H1 (cell line): Measurements from ENCODE around the gene PEX5L. TPM values are rescaled to one million over a fixed set of nuclear protein-coding genes. Genes with fewer than 3 reads are reported as not detected.

Experiments used
- CTCF ChIA-PET: fragments of 300-600 bp; sonication (Branson Sonifier 250); formaldehyde crosslinking; loops from one replicate; lab custom pipeline; 2021; ENCODE audit not compliant: partially characterized antibody; lab: Charles Lee
- POLR2A ChIA-PET: fragments of 300-600 bp; sonication (Branson Sonifier 250); formaldehyde crosslinking; loops from one replicate; lab custom pipeline; 2021; ENCODE audit warnings: inconsistent platforms; ENCODE audit not compliant: partially characterized antibody; lab: Charles Lee
- DNase-seq, 2 experiments: peaks; one replicate each; pipeline versions ENCODE4 v3.0.0 to v3.0.0-alpha.2; 2010 to 2022; ENCODE audit warnings: low spot score in 2 of 2, low read depth in 1 of 2, mixed read lengths in 1 of 2
- FAIRE-seq: peaks from 2 replicates; lab custom pipeline; 2011; peaks lifted over from hg19 to GRCh38; lab: Jason Lieb, UNC
- H2AFZ ChIP-seq: 2 replicates; pipeline ENCODE4 v1.8.1; 2012; ENCODE audit warnings: low read length, inconsistent platforms
- H2AK5ac ChIP-seq: 2 replicates; pipeline ENCODE4 v1.6.1; 2013; ENCODE audit warnings: low read depth, low read length
- H2BK120ac ChIP-seq: replicated peaks from 2 replicates; pipeline ENCODE3; 2013; ENCODE audit warnings: low read depth, low read length, inconsistent platforms
- H2BK12ac ChIP-seq: 2 replicates; pipeline ENCODE4 v1.6.1; 2013; ENCODE audit warnings: low read depth, low read length
- H2BK15ac ChIP-seq: 2 replicates; pipeline ENCODE4 v1.6.1; 2013; ENCODE audit warnings: low read length
- H2BK20ac ChIP-seq: 2 replicates; pipeline ENCODE4 v1.6.1; 2013; ENCODE audit warnings: low read length
- H2BK5ac ChIP-seq: 2 replicates; pipeline ENCODE4 v1.6.1; 2013; ENCODE audit warnings: low read depth, low read length
- H3K14ac ChIP-seq: 2 replicates; pipeline ENCODE4 v1.6.1; 2013; ENCODE audit warnings: inconsistent platforms; ENCODE audit not compliant: insufficient read length
- H3K18ac ChIP-seq: 2 replicates; pipeline ENCODE4 v1.6.1; 2013; ENCODE audit warnings: low read length; ENCODE audit errors: extremely low read depth
- H3K23ac ChIP-seq: 2 replicates; pipeline ENCODE4 v1.6.1; 2013; ENCODE audit warnings: inconsistent platforms; ENCODE audit not compliant: insufficient read length
- H3K23me2 ChIP-seq: 2 replicates; pipeline ENCODE4 v1.6.1; 2013; ENCODE audit warnings: low read depth, low read length
- H3K27ac ChIP-seq: 2 replicates; pipeline ENCODE4 v1.6.1; 2011; ENCODE audit warnings: low read depth, low read length, inconsistent platforms
- H3K27me3 ChIP-seq, 4 experiments: replicated peaks in 1 of 4; 1 replicate in 1 of 4; 2 replicates in 3 of 4; pipeline versions ENCODE4 v1.6.1 to v1.8.1; 2011 to 2013; ENCODE audit warnings: low read length in 3 of 4, mild to moderate bottlenecking in 3 of 4, inconsistent platforms in 2 of 4, mixed read lengths in 2 of 4, moderate library complexity in 1 of 4; ENCODE audit not compliant: control insufficient read depth in 3 of 4, insufficient read depth in 3 of 4; ENCODE audit errors: extremely low read depth in 1 of 4
- H3K36me3 ChIP-seq, 4 experiments: 2 replicates each; pipeline versions ENCODE4 v1.6.1 to v1.8.1; 2011 to 2013; ENCODE audit warnings: mild to moderate bottlenecking in 4 of 4, low read length in 3 of 4, moderate library complexity in 2 of 4, control low read depth in 1 of 4, inconsistent platforms in 1 of 4; ENCODE audit not compliant: insufficient read depth in 4 of 4, control insufficient read depth in 2 of 4
- H3K4ac ChIP-seq: replicated peaks from 2 replicates; pipeline ENCODE3; 2013; ENCODE audit warnings: low read length, low read depth, mixed read lengths, inconsistent platforms; ENCODE audit not compliant: insufficient read length
- H3K4me1 ChIP-seq, 4 experiments: replicated peaks in 1 of 4; 1 replicate in 1 of 4; 2 replicates in 3 of 4; pipeline versions ENCODE4 v1.6.1 to v1.8.1; 2011 to 2013; ENCODE audit warnings: low read length in 3 of 4, inconsistent platforms in 2 of 4, mixed read lengths in 1 of 4; ENCODE audit not compliant: insufficient read depth in 4 of 4, control insufficient read depth in 3 of 4
- H3K4me2 ChIP-seq, 2 experiments: 2 replicates each; pipeline versions ENCODE4 v1.6.1 to v1.8.1; 2011 to 2013; ENCODE audit warnings: low read depth in 2 of 2, low read length in 2 of 2, control low read depth in 1 of 2, inconsistent platforms in 1 of 2, mild to moderate bottlenecking in 1 of 2; ENCODE audit not compliant: insufficient read depth in 1 of 2
- H3K4me3 ChIP-seq, 4 experiments: fragments of 200-600, 300-600 bp in 1 of 4; sonication (generic), shearing (Covaris generic), sonication (Bioruptor Twin) in 1 of 4; 2 replicates each; pipeline versions ENCODE4 v1.5.1 to v1.8.1; 2011 to 2016; ENCODE audit warnings: low read length in 4 of 4, low read depth in 3 of 4, control low read depth in 2 of 4, inconsistent platforms in 2 of 4, mild to moderate bottlenecking in 2 of 4, mixed read lengths in 1 of 4, moderate library complexity in 1 of 4; ENCODE audit not compliant: insufficient read depth in 2 of 4; ENCODE audit errors: extremely low read depth in 1 of 4
- H3K56ac ChIP-seq: replicated peaks from 2 replicates; pipeline ENCODE3; 2013; ENCODE audit warnings: low read depth, mild to moderate bottlenecking, mixed read lengths, low read length, inconsistent platforms; ENCODE audit not compliant: insufficient read length
- H3K79me1 ChIP-seq: 2 replicates; pipeline ENCODE4 v1.6.1; 2013; ENCODE audit warnings: low read depth, low read length, control low read depth
- H3K79me2 ChIP-seq, 2 experiments: 2 replicates each; pipeline versions ENCODE4 v1.6.1 to v1.8.1; 2012 to 2013; ENCODE audit warnings: low read length in 2 of 2, mild to moderate bottlenecking in 2 of 2, inconsistent platforms in 1 of 2; ENCODE audit not compliant: insufficient read depth in 2 of 2, control insufficient read depth in 1 of 2
- H3K9ac ChIP-seq, 4 experiments: replicated peaks in 1 of 4; 1 replicate in 1 of 4; 2 replicates in 3 of 4; pipeline versions ENCODE4 v1.6.1 to v1.8.1; 2011 to 2013; ENCODE audit warnings: low read depth in 3 of 4, low read length in 3 of 4, control low read depth in 2 of 4, mild to moderate bottlenecking in 2 of 4, moderate library complexity in 2 of 4, inconsistent platforms in 1 of 4; ENCODE audit errors: extremely low read depth in 1 of 4
- H3K9me3 ChIP-seq, 2 experiments: 2 replicates each; pipeline versions ENCODE4 v1.6.1 to v1.8.1; 2012 to 2013; ENCODE audit warnings: mild to moderate bottlenecking in 2 of 2, moderate library complexity in 2 of 2, control low read depth in 1 of 2, inconsistent platforms in 1 of 2, low read depth in 1 of 2, low read length in 1 of 2, mixed read lengths in 1 of 2; ENCODE audit not compliant: insufficient read depth in 2 of 2
- H4K20me1 ChIP-seq, 2 experiments: replicated peaks in 1 of 2; 2 replicates each; pipeline versions ENCODE3 to v1.8.1; 2011 to 2013; ENCODE audit warnings: inconsistent platforms in 2 of 2, low read length in 2 of 2, mild to moderate bottlenecking in 1 of 2; ENCODE audit not compliant: insufficient read depth in 2 of 2, control insufficient read depth in 1 of 2
- H4K5ac ChIP-seq: 2 replicates; pipeline ENCODE4 v1.6.1; 2013; ENCODE audit warnings: low read length, low read depth, mixed read lengths, inconsistent platforms; ENCODE audit not compliant: insufficient read length
- H4K8ac ChIP-seq: 2 replicates; pipeline ENCODE4 v1.8.0; 2013; ENCODE audit warnings: mild to moderate bottlenecking, moderate library complexity, low read length, inconsistent platforms; ENCODE audit not compliant: insufficient read depth; ENCODE audit errors: extremely low read depth
- H4K91ac ChIP-seq: replicated peaks from 2 replicates; pipeline ENCODE3; 2013; ENCODE audit warnings: low read length, mixed read lengths, inconsistent platforms; ENCODE audit not compliant: insufficient read length
- BRCA1 ChIP-seq: IDR thresholded peaks from 2 replicates; pipeline ENCODE4 v1.6.1; 2012; ENCODE audit warnings: low read depth, low read length, improper control_type of control experiment
- EGR1 ChIP-seq: IDR thresholded peaks from 2 replicates; pipeline ENCODE4 v1.6.1; 2011; ENCODE audit warnings: low read depth, low read length, borderline replicate concordance
- JUN ChIP-seq: IDR thresholded peaks from 2 replicates; pipeline ENCODE4 v1.6.1; 2011; ENCODE audit warnings: low read depth, mild to moderate bottlenecking, improper control_type of control experiment, low read length
- KDM4A ChIP-seq: IDR thresholded peaks from one replicate; pipeline ENCODE4 v1.7.1; 2012; ENCODE audit warnings: low read depth, mild to moderate bottlenecking, moderate library complexity, low read length, inconsistent platforms; ENCODE audit not compliant: severe bottlenecking
- KDM5A ChIP-seq: fragments of 200-600 bp; IDR thresholded peaks from 2 replicates; pipeline ENCODE4 v1.7.1; 2012; ENCODE audit warnings: mild to moderate bottlenecking, low read length, inconsistent platforms, mixed read lengths
- MAX ChIP-seq: IDR thresholded peaks from 2 replicates; pipeline ENCODE4 v1.6.1; 2012; ENCODE audit warnings: inconsistent platforms
- NRF1 ChIP-seq: IDR thresholded peaks from 2 replicates; pipeline ENCODE4 v1.6.1; 2011; ENCODE audit warnings: mild to moderate bottlenecking, low read depth, low read length, improper control_type of control experiment
- RNF2 ChIP-seq: fragments of 200-900, 300-1000 bp; sonication (generic); IDR thresholded peaks from 2 replicates; pipeline ENCODE4 v1.7.1; 2016; ENCODE audit warnings: borderline replicate concordance, low read depth, mild to moderate bottlenecking, antibody characterized with exemption, low read length; ENCODE audit not compliant: poor library complexity, severe bottlenecking; ENCODE audit errors: missing control alignments
- SRF ChIP-seq: IDR thresholded peaks from 2 replicates; pipeline ENCODE4 v1.6.1; 2011; ENCODE audit warnings: mild to moderate bottlenecking, low read depth, low read length, moderate library complexity
- TAF7 ChIP-seq: optimal IDR thresholded peaks from 2 replicates; pipeline ENCODE3; 2011; ENCODE audit warnings: low read depth, mild to moderate bottlenecking, inconsistent platforms, low read length, moderate library complexity, borderline replicate concordance
- TBP ChIP-seq: IDR thresholded peaks from 2 replicates; pipeline ENCODE4 v1.6.1; 2011; ENCODE audit warnings: low read depth, low read length, improper control_type of control experiment
- ZNF274 ChIP-seq: IDR thresholded peaks from 2 replicates; pipeline ENCODE4 v1.7.0; 2012; ENCODE audit warnings: low read length, borderline replicate concordance; ENCODE audit errors: extremely low read depth
- WGBS, 2 experiments: shearing (Covaris generic) in 1 of 2; methylation state at CpG; one replicate each; pipeline versions ENCODE4 v1.1.6 to v1.1.7; 2013 to 2015; ENCODE audit warnings: low lambda C conversion rate in 2 of 2, mixed read lengths in 2 of 2, inconsistent platforms in 1 of 2, low coverage in 1 of 2, missing lambda C conversion rate in 1 of 2; ENCODE audit not compliant: insufficient replicate concordance in 2 of 2, insufficient coverage in 1 of 2, insufficient read length in 1 of 2; ENCODE audit errors: extremely low coverage in 1 of 2, missing lambda C conversion rate in 1 of 2; 5-methylcytosine and 5-hydroxymethylcytosine counted together
- polyA plus RNA-seq, 7 experiments: library from polyadenylated mRNA; depleted of rRNA in 3 of 7; stranded (reverse) in 5 of 7; unstranded in 2 of 7; fragments of >200 nt in 5 of 7; fragments of 200-250 nt in 2 of 7; gene quantifications; 1 replicate in 5 of 7; 2 replicates in 1 of 7; 4 replicates in 1 of 7; pipeline versions ENCODE4 v1.2.1 to v1.2.3, GENCODE V29; 2011 to 2013; ENCODE audit warnings: missing spikeins in 2 of 7, mixed read lengths in 2 of 7
- total RNA-seq: library from RNA; stranded (reverse); fragmentation: NEBNext Ultra II Directional; extraction: Animal tissue kit (Norgen Biotek cat#: 25700); gene quantifications from 2 replicates; pipeline ENCODE4 v1.2.1, GENCODE V29; 2021

Gene PEX5L
- total and polyA plus RNA-seq, 2 of the 8 experiments (the other 6 are each of a cell fraction or from before 2014, with no cell fraction given): 0.80 to 4.2 TPM

- no peaks in the 10 kb centered on the region; a peak in 1 of 7 replicates for H3K27me3 ChIP-seq
- CTCF ChIA-PET: interaction anchor here (0.6 kb wide), 1 partner anchor 9 kb away, joined by 3 read pairs; no protein-coding TSS in a partner anchor
These were observed 104.1 kb downstream of the PEX5L start for GRCh38 chr3:179932674-179933073.

More at GRCh38 chr3:179932674-179933073, 104.1 kb downstream of the PEX5L start:
- no peak overlapping the region for H2BK20ac ChIP-seq
- H3K23me2 ChIP-seq: no peaks in the 10 kb centered on the region
- no peak overlapping the region for H2BK12ac ChIP-seq
- POLR2A ChIA-PET: no interaction called here
- no peak overlapping the region for H4K91ac ChIP-seq
- no peaks in the 10 kb centered on the region for H4K20me1 ChIP-seq
- H3K14ac ChIP-seq: no peak overlapping the region
- H3K18ac ChIP-seq: no peak overlapping the region
- H3K4ac ChIP-seq: no peak overlapping the region
- TF ChIP-seq EGR1 (no peak), KDM5A (no peak), BRCA1 (no peak), RNF2 (no peak), TAF7 (no peak), ZNF274 (no peak), MAX (no peak), NRF1 (no peak), JUN (no peak), KDM4A (no peak), TBP (no peak), SRF (no peak)
- TF ChIP-seq, all 59 proteins: peak for 0
- H3K4me3 ChIP-seq: no peak overlapping the region
- no peaks in the 10 kb centered on the region for H3K36me3 ChIP-seq
- no peak overlapping the region for H4K5ac ChIP-seq
- no peak overlapping the region for H3K23ac ChIP-seq
- H2BK120ac ChIP-seq: no peak overlapping the region
- H3K27ac ChIP-seq: no peak overlapping the region
- WGBS, 2 experiments: 90% methylated on average over 1 of the region's 1 CpG; no CpG with 5 or more reads in 1 of the 2 experiments
- H2BK5ac ChIP-seq: no peak overlapping the region
- no peak for FAIRE-seq
- no peaks in the 10 kb centered on the region for H3K79me2 ChIP-seq
- H2AK5ac ChIP-seq: no peak overlapping the region
- no peak overlapping the region for H3K9ac ChIP-seq
- no peak overlapping the region for H3K4me2 ChIP-seq
- H3K4me1 ChIP-seq: no peaks in the 10 kb centered on the region; a peak in 1 of 7 replicates
- no peaks in the 10 kb centered on the region for H3K79me1 ChIP-seq
- DNase-seq: no peak
- H2BK15ac ChIP-seq: no peak overlapping the region
- no peak overlapping the region for H2AFZ ChIP-seq
- no peak overlapping the region for H3K56ac ChIP-seq
- H3K9me3 ChIP-seq: no peaks in the 10 kb centered on the region
- H4K8ac ChIP-seq: no peak overlapping the region
